Parathyroid adenoma (tissue), 2 donors: Measurements from ENCODE around the gene GABPB2.

Experiments
- H2AFZ ChIP-seq: fragments of 300-600 bp; sonication (generic); one replicate; pipeline ENCODE4 v1.7.0; 2017; ENCODE audit warnings: antibody characterized with exemption, mild to moderate bottlenecking
- H3K27ac ChIP-seq: fragments of 300-600 bp; sonication (generic); one replicate; pipeline ENCODE4 v1.7.0; 2017
- H3K27me3 ChIP-seq: fragments of 300-600 bp; sonication (generic); one replicate; pipeline ENCODE4 v1.7.0; 2017; ENCODE audit warnings: low read length; ENCODE audit not compliant: control insufficient read depth, insufficient read depth
- H3K36me3 ChIP-seq: fragments of 300-600 bp; sonication (generic); one replicate; pipeline ENCODE4 v1.7.0; 2017; ENCODE audit warnings: low read length; ENCODE audit not compliant: control insufficient read depth, insufficient read depth
- H3K4me1 ChIP-seq: fragments of 300-600 bp; sonication (generic); one replicate; pipeline ENCODE4 v1.7.0; 2017; ENCODE audit warnings: control low read depth
- H3K4me2 ChIP-seq: fragments of 300-600 bp; sonication (generic); one replicate; pipeline ENCODE4 v1.7.0; 2017; ENCODE audit warnings: low read length
- H3K4me3 ChIP-seq: fragments of 300-600 bp; sonication (generic); one replicate; pipeline ENCODE4 v1.7.0; 2017; ENCODE audit warnings: low read depth, low read length
- H3K79me2 ChIP-seq: fragments of 300-600 bp; sonication (generic); one replicate; pipeline ENCODE4 v1.7.0; 2017; ENCODE audit warnings: control low read depth
- H3K9ac ChIP-seq: fragments of 300-600 bp; sonication (generic); one replicate; pipeline ENCODE4 v1.7.0; 2017; ENCODE audit warnings: mild to moderate bottlenecking
- H3K9me3 ChIP-seq: fragments of 300-600 bp; sonication (generic); one replicate; pipeline ENCODE4 v1.7.0; 2017; ENCODE audit warnings: low read length; ENCODE audit not compliant: control insufficient read depth
- CTCF ChIP-seq: fragments of 300-600 bp; sonication (generic); IDR thresholded peaks from one replicate; pipeline ENCODE4 v1.7.0; 2017; ENCODE audit warnings: antibody characterized with exemption, mild to moderate bottlenecking
- donor health status: primary hyperparathyroidism.

Gene GABPB2

DNA sequence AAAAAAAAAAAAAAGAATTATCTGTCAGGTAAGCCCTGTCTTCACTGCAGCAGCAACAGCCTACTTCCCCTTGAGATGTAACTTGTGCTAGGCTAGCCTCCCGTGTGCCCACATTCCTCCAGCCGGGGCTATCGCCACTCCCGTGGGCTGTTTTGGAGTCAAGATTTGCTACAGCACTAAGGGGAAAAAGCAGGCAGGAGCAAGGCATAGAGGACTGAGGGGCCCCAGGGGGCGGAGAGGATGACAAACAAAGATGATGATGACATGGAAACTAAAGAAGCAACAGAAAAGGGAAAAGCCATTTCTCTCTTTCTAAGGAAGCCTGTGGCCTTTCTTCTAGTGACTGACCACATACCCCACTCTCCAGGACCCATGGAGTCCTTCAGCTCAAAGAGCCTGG lies 87.8 kb downstream of the GABPB2 start:
- Histone ChIP-seq H3K79me2 (no peaks in the 10 kb centered on the region), H3K4me2 (no peak overlapping the region), H2AFZ (no peak overlapping the region), H3K4me1 (no peaks in the 10 kb centered on the region), H3K9me3 (no peaks in the 10 kb centered on the region), H3K27me3 (no peaks in the 10 kb centered on the region), H3K27ac (no peak overlapping the region), H3K4me3 (no peak overlapping the region), H3K36me3 (no peaks in the 10 kb centered on the region), H3K9ac (no peak overlapping the region)
- no peak for TF ChIP-seq CTCF

- H3K9ac ChIP-seq = no peak overlapping the region
- H3K27me3 ChIP-seq = no peaks in the 10 kb centered on the region
- peak overlapping the region; percentile 50 for H3K4me2 ChIP-seq
- no peaks in the 10 kb centered on the region for H3K36me3 ChIP-seq
- TF ChIP-seq CTCF = no peak
- no peaks in the 10 kb centered on the region for H3K4me1 ChIP-seq
- no peaks in the 10 kb centered on the region for H3K9me3 ChIP-seq
- H3K4me3 ChIP-seq = peak overlapping the region; percentile 15
- H2AFZ ChIP-seq = no peak overlapping the region
- peak overlapping the region; percentile 36 for H3K27ac ChIP-seq
- H3K79me2 ChIP-seq = no peaks in the 10 kb centered on the region
Measured at GRCh38 chr1:151158751-151159251, 88.2 kb downstream of the GABPB2 start.

- TF ChIP-seq CTCF = no peak
- H3K4me1 ChIP-seq = no peaks in the 10 kb centered on the region
- H3K9ac ChIP-seq = no peak overlapping the region
- peak overlapping the region; percentile 36 for H3K27ac ChIP-seq
- H3K79me2 ChIP-seq = no peaks in the 10 kb centered on the region
- no peaks in the 10 kb centered on the region for H3K36me3 ChIP-seq
- H3K27me3 ChIP-seq = no peaks in the 10 kb centered on the region
- H3K9me3 ChIP-seq = no peaks in the 10 kb centered on the region
- H2AFZ ChIP-seq = no peak overlapping the region
- peak overlapping the region; percentile 15 for H3K4me3 ChIP-seq
- H3K4me2 ChIP-seq = peak overlapping the region; percentile 50
Measured at GRCh38 chr1:151159373-151159772, 88.8 kb downstream of the GABPB2 start.

DNA sequence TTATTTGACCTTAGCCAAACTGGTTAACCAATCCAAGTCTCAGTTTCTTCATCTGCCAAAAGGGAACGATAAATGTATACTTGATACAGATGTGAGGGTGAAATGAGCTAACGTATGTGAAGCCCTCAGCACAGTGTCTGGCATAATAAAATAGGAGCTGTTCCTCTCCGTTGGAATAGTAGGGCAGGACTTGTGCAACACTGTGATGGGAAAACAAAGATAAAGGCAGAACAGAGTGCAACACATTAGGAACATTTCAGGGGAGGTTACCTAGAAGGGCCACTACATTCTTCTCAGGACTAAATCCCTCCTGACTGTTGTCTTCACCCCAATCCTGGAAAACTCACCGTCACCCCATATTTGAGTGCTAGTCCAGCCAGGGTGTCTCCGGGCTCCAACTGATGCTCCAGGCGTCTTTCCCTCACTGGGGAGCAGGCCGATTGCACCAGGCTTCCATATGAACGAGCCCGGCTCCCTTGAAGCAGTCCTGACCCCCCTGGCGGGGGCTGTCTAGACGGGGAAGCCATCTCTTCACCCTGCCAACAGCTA lies 94.2 kb downstream of the GABPB2 start:
- Histone ChIP-seq H2AFZ (peak overlapping the region; percentile 82), H3K4me2 (peak overlapping the region; percentile 92), H3K27ac (peak overlapping the region; percentile 91), H3K9me3 (no peaks in the 10 kb centered on the region), H3K36me3 (no peaks in the 10 kb centered on the region), H3K27me3 (no peaks in the 10 kb centered on the region), H3K79me2 (peaks cover 3% of the 10 kb centered on the region), H3K9ac (no peak overlapping the region), H3K4me3 (peak overlapping the region; percentile 86), H3K4me1 (no peaks in the 10 kb centered on the region)
- TF ChIP-seq CTCF = no peak

DNA sequence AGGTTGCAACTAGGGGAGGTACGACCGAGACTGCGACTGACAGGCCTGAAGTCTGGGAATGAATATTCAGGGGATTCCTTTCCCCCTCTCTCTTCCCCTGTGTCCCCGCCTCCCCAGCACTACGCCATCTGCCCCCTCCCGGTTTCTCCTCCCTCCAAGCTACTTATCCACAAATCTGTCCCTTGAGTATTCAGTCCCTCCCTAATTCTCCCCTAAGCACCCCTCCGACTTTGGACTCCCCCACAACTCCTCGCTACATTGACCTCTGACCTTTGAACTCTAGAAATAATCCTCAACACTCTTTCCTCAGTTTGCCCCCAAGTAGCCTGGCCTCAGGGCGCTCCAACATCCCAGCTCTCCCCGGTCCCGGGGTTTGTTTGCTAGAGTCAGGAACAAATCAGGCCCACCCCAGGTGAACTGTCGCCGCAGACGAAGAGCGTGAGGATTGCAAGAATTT lies 94.7 kb downstream of the GABPB2 start:
- Histone ChIP-seq H3K4me2 (peak overlapping the region; percentile 92), H3K4me1 (no peaks in the 10 kb centered on the region), H2AFZ (peak overlapping the region; percentile 82), H3K79me2 (peaks cover 3% of the 10 kb centered on the region), H3K27me3 (no peaks in the 10 kb centered on the region), H3K9me3 (no peaks in the 10 kb centered on the region), H3K9ac (peak overlapping the region; percentile 9), H3K27ac (peak overlapping the region; percentile 91), H3K4me3 (peak overlapping the region; percentile 86), H3K36me3 (no peaks in the 10 kb centered on the region)
- TF ChIP-seq CTCF = no peak
